WTC11 (cell line): ENCODE results near the gene MMS19. TPM values are rescaled to one million over a fixed set of nuclear protein-coding genes. Genes with fewer than 3 reads are reported as not detected.

ENCODE experiments used
- AFF4 ChIP-seq: sonication (generic); formaldehyde crosslinking; IDR thresholded peaks from 2 replicates; pipeline ENCODE4 v1.8.1; 2023; ENCODE audit warnings: mild to moderate bottlenecking, missing genetic modification reagents, borderline replicate concordance
- ATF6 ChIP-seq: sonication (generic); formaldehyde crosslinking; IDR thresholded peaks from 2 replicates; pipeline ENCODE4 v1.8.1; 2023; ENCODE audit warnings: mild to moderate bottlenecking, missing genetic modification reagents
- CBFB ChIP-seq: sonication (generic); formaldehyde crosslinking; IDR thresholded peaks from 2 replicates; pipeline ENCODE4 v1.8.1; 2022; ENCODE audit warnings: mild to moderate bottlenecking, low read depth, missing genetic modification reagents
- CDX4 ChIP-seq: fragments of 250-450 bp; sonication (Bioruptor Pico); IDR thresholded peaks from 2 replicates; pipeline ENCODE4 v1.9.0; 2021; ENCODE audit warnings: moderate library complexity, mild to moderate bottlenecking, inconsistent platforms, borderline replicate concordance
- CREM ChIP-seq: sonication (generic); formaldehyde crosslinking; IDR thresholded peaks from 2 replicates; pipeline ENCODE4 v1.8.1; 2022; ENCODE audit warnings: mild to moderate bottlenecking, missing genetic modification reagents, moderate library complexity
- CTCF ChIP-seq: fragments of 200-600 bp; IDR thresholded peaks from 2 replicates; pipeline ENCODE4 v1.8.0; 2022; ENCODE audit warnings: antibody characterized with exemption
- ERG ChIP-seq: fragments of 250-450 bp; sonication (Bioruptor Pico); IDR thresholded peaks from 2 replicates; pipeline ENCODE4 v1.8.0; 2021; ENCODE audit warnings: mild to moderate bottlenecking
- ETV6 ChIP-seq: sonication (generic); formaldehyde crosslinking; IDR thresholded peaks from 2 replicates; pipeline ENCODE4 v1.8.1; 2022; ENCODE audit warnings: mild to moderate bottlenecking, missing genetic modification reagents
- FOXK1 ChIP-seq: sonication (generic); formaldehyde crosslinking; IDR thresholded peaks from 2 replicates; pipeline ENCODE4 v1.8.0; 2022; ENCODE audit warnings: mild to moderate bottlenecking, moderate library complexity, missing genetic modification reagents
- GABPB1 ChIP-seq: sonication (generic); formaldehyde crosslinking; IDR thresholded peaks from 2 replicates; pipeline ENCODE4 v1.8.1; 2023; ENCODE audit warnings: mild to moderate bottlenecking, missing genetic modification reagents
- IRF2 ChIP-seq: sonication (generic); formaldehyde crosslinking; IDR thresholded peaks from 2 replicates; pipeline ENCODE4 v1.8.0; 2022; ENCODE audit warnings: low read depth, missing genetic modification reagents, borderline replicate concordance
- JAZF1 ChIP-seq: fragments of 250-450 bp; sonication (Bioruptor Pico); IDR thresholded peaks from 2 replicates; pipeline ENCODE4 v1.9.0; 2021; ENCODE audit warnings: moderate library complexity, mild to moderate bottlenecking, inconsistent platforms
- MYBL2 ChIP-seq: sonication (generic); formaldehyde crosslinking; IDR thresholded peaks from 2 replicates; pipeline ENCODE4 v1.8.1; 2023; ENCODE audit warnings: mild to moderate bottlenecking, moderate library complexity, missing genetic modification reagents
- NFYB ChIP-seq: sonication (generic); formaldehyde crosslinking; conservative IDR thresholded peaks from 2 replicates; pipeline ENCODE4 v1.8.0; 2022; ENCODE audit warnings: low read depth, missing genetic modification reagents
- TCF7 ChIP-seq: sonication (generic); formaldehyde crosslinking; IDR thresholded peaks from 2 replicates; pipeline ENCODE4 v1.8.0; 2022; ENCODE audit warnings: mild to moderate bottlenecking, low read depth, missing genetic modification reagents, moderate library complexity
- TEAD1 ChIP-seq: sonication (generic); formaldehyde crosslinking; IDR thresholded peaks from 2 replicates; pipeline ENCODE4 v1.8.0; 2022; ENCODE audit warnings: mild to moderate bottlenecking, missing genetic modification reagents
- USF2 ChIP-seq: sonication (generic); formaldehyde crosslinking; IDR thresholded peaks from 2 replicates; pipeline ENCODE4 v1.8.1; 2023; ENCODE audit warnings: mild to moderate bottlenecking, missing genetic modification reagents, moderate library complexity
- ZBTB21 ChIP-seq: sonication (generic); formaldehyde crosslinking; IDR thresholded peaks from 2 replicates; pipeline ENCODE4 v1.8.1; 2023; ENCODE audit warnings: mild to moderate bottlenecking, missing genetic modification reagents, borderline replicate concordance
- ZBTB43 ChIP-seq: sonication (generic); formaldehyde crosslinking; IDR thresholded peaks from 2 replicates; pipeline ENCODE4 v1.8.1; 2023; ENCODE audit warnings: mild to moderate bottlenecking, missing genetic modification reagents
- ZNF121 ChIP-seq: sonication (generic); formaldehyde crosslinking; IDR thresholded peaks from 2 replicates; pipeline ENCODE4 v1.8.0; 2023; ENCODE audit warnings: missing genetic modification reagents
- ZNF219 ChIP-seq: sonication (generic); formaldehyde crosslinking; IDR thresholded peaks from 2 replicates; pipeline ENCODE4 v1.8.0; 2023; ENCODE audit warnings: missing genetic modification reagents, mild to moderate bottlenecking, borderline replicate concordance
- ZNF263 ChIP-seq: sonication (generic); formaldehyde crosslinking; IDR thresholded peaks from 2 replicates; pipeline ENCODE4 v1.8.1; 2022; ENCODE audit warnings: low read depth, mild to moderate bottlenecking, moderate library complexity, missing genetic modification reagents
- ZNF671 ChIP-seq: fragments of 250-450 bp; sonication (Bioruptor Pico); IDR thresholded peaks from 2 replicates; pipeline ENCODE4 v1.8.0; 2021; ENCODE audit warnings: mild to moderate bottlenecking
- ZSCAN18 ChIP-seq: fragments of 250-450 bp; sonication (Bioruptor Pico); IDR thresholded peaks from 2 replicates; pipeline ENCODE4 v2.1.2; 2022; ENCODE audit warnings: mild to moderate bottlenecking, moderate library complexity
- total RNA-seq: library from RNA; stranded (reverse); gene quantifications from 3 replicates; pipeline ENCODE4 v1.2.3, GENCODE V29; 2021

The MMS19 gene
- total RNA-seq, 1 experiment from 2014 or later: 135 TPM

GRCh38 chr10:97498076-97498840 lies at the start of gene MMS19 (continued):
- TF ChIP-seq ZNF219 (CRISPR knock-in tag) (0 out of 2 replicates have a peak, but pooled peaks have one; percentile 37), FOXK1 (CRISPR knock-in tag) (peak; percentile 7; the same call in 1 of the 2 replicates), AFF4 (CRISPR knock-in tag) (peak; percentile 86; the same call in 1 of the 2 replicates), GABPB1 (CRISPR knock-in tag) (0 out of 2 replicates have a peak, but pooled peaks have one; percentile 27), ERG (CRISPR knock-in tag) (no peak), CTCF (no peak), ZBTB43 (CRISPR knock-in tag) (no peak), ZNF671 (CRISPR knock-in tag) (no peak), ZBTB21 (CRISPR knock-in tag) (peak; percentile 63; the same call in 1 of the 2 replicates), CREM (peak; percentile 55; the same call in 1 of the 2 replicates), IRF2 (CRISPR knock-in tag) (no peak), JAZF1 (no peak), ZNF263 (CRISPR knock-in tag) (no peak), ZNF121 (CRISPR knock-in tag) (no peak), CBFB (CRISPR knock-in tag) (0 out of 2 replicates have a peak, but pooled peaks have one; percentile 87), ETV6 (CRISPR knock-in tag) (0 out of 2 replicates have a peak, but pooled peaks have one; percentile 66), MYBL2 (0 out of 2 replicates have a peak, but pooled peaks have one; percentile 55), ATF6 (CRISPR knock-in tag) (no peak), TEAD1 (CRISPR knock-in tag) (peak; percentile 84; the same call in 1 of the 2 replicates), ZSCAN18 (CRISPR knock-in tag) (no peak), CDX4 (CRISPR knock-in tag) (no peak), NFYB (CRISPR knock-in tag) (no peak; the same call in 1 of the 2 replicates), USF2 (CRISPR knock-in tag) (peak; percentile 97), TCF7 (CRISPR knock-in tag) (no peak)
